HG02943 (cell line): ENCODE measurements around the gene SETBP1.
"Not testable (repeated sequence)": the region's sequence is repeated elsewhere in the genome, so short reads cannot be mapped to it uniquely, and the experiment has no call there.

Source experiments
- ATAC-seq: cut with Tn5 transposase; IDR thresholded peaks from one replicate; pipeline ENCODE4 v1.9.1; 2021; ENCODE audit warnings: mild to moderate bottlenecking, low read depth, moderate library complexity; ENCODE audit not compliant: unreplicated experiment

Gene SETBP1

DNA sequence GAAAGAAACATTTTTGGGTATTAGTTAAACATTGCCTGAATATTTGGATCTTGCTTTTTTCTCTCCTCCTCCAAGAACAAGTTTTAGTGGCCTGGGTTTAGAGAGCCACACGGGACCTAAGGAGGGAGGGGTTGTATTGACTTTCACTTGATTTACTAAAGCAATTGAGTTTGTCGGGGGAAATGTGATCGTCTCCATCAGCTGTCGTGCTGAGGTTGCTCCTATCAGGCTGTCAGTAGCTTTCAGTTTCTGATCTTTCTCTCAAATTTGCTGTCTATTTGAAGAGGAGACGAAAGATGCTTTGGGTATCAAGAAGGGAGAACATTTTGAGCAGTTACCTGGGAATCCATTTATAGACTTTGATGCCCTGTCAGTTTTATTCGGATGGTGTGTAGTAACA is 106.0 kb downstream of the SETBP1 start:
- ATAC-seq = peak; percentile 61

GRCh38 chr18:44788334-44788733 is 107.6 kb downstream of the SETBP1 start:
- no peak for ATAC-seq

- ATAC-seq = no peak
Measured at GRCh38 chr18:44789710-44790109, 109.0 kb downstream of the SETBP1 start.

DNA sequence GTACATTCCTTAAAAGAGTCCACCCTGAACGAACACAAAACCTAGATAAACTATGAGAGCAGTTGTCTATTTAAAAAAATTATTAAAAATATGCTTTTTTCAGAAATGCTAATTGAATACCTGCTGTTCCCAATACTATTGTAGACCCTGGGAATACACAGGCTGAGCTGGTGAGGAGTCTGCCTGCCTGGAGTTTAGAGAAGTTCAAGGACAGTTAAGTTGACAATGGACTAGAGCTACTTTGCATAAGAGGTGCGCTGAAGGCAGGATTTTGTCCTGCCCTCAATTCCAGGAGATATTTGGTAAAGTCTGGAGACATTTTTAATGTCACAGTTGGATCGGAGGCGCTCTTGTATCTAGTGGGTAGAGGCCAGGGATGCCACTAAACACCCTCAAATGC is 110.2 kb downstream of the SETBP1 start:
- no peak for ATAC-seq

GRCh38 chr18:44791520-44791919 is 110.8 kb downstream of the SETBP1 start:
- no peak for ATAC-seq

DNA sequence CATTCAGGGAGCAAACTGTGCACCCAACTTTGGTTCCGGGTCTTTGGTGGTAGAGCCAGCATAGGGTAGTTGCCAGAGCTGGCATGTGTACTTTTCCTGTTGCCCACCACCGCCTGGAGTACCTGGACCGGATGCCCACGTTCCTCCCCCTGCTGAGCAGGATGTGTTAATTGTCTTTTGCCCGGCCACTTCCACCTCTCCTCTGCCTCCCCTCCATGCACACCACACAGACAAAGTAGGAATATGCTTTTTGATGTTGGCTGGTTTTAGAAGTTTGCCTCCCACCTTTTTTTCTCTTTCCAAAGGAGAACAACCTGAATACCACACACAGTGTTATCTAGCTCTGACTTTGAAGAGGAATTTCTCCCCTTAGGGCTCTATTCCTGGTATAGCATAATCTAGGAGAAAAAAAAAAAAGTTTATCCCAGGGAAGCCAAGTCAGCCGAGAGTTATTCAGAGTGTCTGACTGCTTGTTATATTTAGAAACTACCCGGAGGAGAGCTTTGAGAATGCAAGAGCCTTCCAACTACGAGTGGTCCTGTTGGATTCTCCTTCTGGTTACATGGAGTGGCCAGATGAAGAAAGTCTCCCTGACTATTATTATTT is 111.9 kb downstream of the SETBP1 start:
- ATAC-seq = no peak

- ATAC-seq = no peak
Measured at GRCh38 chr18:44793194-44793593, 112.5 kb downstream of the SETBP1 start.

DNA sequence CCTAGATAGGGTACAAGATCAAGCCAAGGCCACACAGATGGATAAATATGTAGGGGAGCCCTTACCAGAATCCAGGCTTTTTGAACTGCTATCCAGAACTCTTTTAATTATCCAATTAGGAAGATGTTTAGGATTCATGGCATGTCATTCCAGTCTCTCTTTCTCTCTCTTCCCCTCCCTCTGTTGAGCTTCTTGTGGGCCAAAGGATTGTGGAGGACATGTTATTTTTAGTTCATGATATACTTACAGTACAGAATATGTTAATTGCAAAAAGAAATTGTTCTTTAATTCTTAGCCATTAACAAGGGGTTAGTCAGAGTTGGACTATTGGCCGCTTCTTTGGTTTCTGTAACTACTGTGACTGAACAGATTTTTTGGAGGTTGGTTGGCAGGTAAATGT is 113.0 kb downstream of the SETBP1 start:
- no peak for ATAC-seq

GRCh38 chr18:44795241-44795640 is 114.6 kb downstream of the SETBP1 start:
- no peak for ATAC-seq

GRCh38 chr18:44796429-44797428 is 116.0 kb downstream of the SETBP1 start:
- ATAC-seq = peak; percentile 48

DNA sequence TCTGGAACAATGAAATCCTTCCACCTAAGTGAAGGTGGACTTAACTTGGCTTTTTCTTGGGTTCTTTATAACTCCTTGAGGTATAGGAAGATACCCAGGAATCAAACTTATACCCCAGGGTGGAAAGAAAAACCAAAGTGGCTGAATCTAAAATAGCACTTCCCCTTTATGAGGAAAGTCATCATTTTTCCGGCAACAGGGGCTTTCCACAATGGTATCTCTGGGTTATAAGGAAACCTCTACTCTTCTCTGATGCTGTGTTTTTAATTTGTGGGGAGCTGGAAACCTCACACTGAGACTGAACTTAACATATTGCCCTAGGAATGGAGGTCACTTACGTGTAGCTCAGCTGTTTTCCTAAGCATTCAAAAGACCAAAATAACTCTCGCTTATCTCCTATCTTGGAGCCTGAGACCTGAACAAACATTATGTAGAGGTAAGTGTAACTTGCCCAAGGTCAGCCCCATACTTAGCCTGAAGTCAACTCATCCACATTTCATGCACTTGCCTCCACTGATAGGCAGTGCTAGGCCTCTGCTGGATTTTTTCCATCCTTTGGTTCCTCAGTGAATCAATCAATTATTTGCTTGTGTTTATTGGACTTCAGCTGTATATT is 117.9 kb downstream of the SETBP1 start:
- no peak for ATAC-seq

GRCh38 chr18:44799382-44799906 is 118.8 kb downstream of the SETBP1 start:
- peak; percentile 15 for ATAC-seq

DNA sequence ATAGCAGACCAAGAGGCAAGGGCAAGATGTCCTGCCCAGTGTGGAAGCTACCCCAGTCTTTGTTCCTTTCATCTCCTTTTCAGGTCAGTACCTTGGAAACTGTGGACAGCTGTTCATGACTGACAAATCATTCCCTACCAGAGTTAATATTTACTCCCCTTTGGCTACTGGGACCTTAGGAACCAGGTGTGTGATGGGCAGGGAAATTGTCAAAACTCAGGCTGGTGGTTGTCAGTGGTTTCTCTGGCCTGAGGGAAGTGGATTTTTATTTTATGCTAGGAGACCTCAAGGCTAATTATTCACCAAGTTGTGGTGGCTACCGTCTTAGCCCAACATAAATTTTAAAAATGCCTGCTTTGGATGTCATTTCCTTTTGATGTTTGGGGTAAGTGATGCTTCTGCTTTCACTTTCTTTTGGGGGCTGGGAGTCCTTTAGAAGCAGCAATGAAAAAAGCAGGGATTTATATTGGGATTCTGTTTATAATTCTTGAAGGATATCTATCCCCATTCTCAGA is 119.3 kb downstream of the SETBP1 start:
- ATAC-seq = peak; percentile 68

- ATAC-seq = not testable (repeated sequence)
Measured at GRCh38 chr18:44800766-44801165, 120.1 kb downstream of the SETBP1 start.

GRCh38 chr18:44801781-44802180 is 121.1 kb downstream of the SETBP1 start:
- no peak for ATAC-seq

DNA sequence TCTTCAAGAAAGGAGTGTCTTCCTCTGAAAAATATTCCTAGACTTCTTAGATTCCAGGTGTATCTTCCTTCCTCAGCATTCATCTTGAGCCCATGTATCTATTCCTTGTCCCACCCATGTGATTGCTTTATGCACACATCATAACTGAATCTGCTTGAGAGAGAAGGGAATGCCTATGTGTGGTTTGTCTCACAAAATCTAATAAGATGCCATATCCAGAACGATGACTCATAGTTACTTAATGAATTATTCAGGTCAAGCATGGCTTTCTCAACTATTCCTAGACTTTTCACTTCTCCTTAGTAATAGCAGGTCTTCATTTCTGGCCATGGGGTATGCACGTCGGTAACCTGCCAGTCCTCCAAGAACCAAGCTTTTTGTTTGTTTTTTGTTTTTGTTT is 121.8 kb downstream of the SETBP1 start:
- no peak for ATAC-seq

- no peak for ATAC-seq
Measured at GRCh38 chr18:44803019-44803650, 122.4 kb downstream of the SETBP1 start.

DNA sequence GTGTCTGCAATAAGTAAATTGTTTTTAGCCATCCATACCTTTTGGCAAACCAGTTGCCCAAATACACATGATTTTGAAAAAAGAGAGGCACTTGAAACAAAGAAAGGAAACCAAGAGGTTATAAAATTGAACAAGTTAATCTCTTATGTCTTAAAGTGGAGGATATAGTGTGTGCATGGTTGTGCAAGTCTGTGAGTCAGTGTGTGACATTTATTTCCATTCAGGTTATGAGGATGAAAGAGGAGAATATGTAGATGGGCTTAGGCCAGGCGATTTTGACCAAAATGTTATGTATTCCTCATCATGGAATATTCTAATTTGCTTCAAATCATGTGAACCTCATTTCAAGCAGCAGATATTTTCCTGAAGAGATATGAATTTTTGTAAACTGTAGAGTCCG is 123.3 kb downstream of the SETBP1 start:
- no peak for ATAC-seq

- ATAC-seq = no peak
Measured at GRCh38 chr18:44805176-44805575, 124.5 kb downstream of the SETBP1 start.

GRCh38 chr18:44805643-44806042 is 125.0 kb downstream of the SETBP1 start:
- ATAC-seq = no peak
